Gastrocnemius medialis (tissue), 4 donors: ENCODE results near the gene IP6K3. TPM values are rescaled to one million over a fixed set of nuclear protein-coding genes. Genes with fewer than 3 reads are reported as not detected.

ENCODE experiments used
- ATAC-seq, 2 donors: fragments of 150-250 bp; one replicate each; pipeline ENCODE4 v1.9.1; 2016
- DNase-seq, 2 donors: peaks; one replicate each; pipeline ENCODE4 v3.0.0-alpha.2; 2019
- H3K27ac ChIP-seq, 4 donors: fragments of 200-600 bp; sonication (generic); 1 replicate in 1 of 4; 2 replicates in 3 of 4; pipeline ENCODE4 v1.5.1; 2016 to 2018; ENCODE audit warnings: mild to moderate bottlenecking in 2 of 4, moderate library complexity in 1 of 4
- H3K27me3 ChIP-seq, 3 donors: fragments of 200-600 bp; sonication (generic) in 2 of 3; 1 replicate in 1 of 3; 2 replicates in 2 of 3; pipeline versions ENCODE4 v1.5.1 to v1.6.0; 2016 to 2019; ENCODE audit warnings: mild to moderate bottlenecking in 1 of 3, moderate library complexity in 1 of 3
- H3K36me3 ChIP-seq, 2 donors: fragments of 200-600 bp; sonication (generic) in 1 of 2; one replicate each; pipeline ENCODE4 v1.5.1; 2017 to 2018
- H3K4me1 ChIP-seq, 2 donors: fragments of 200-600 bp; sonication (generic) in 1 of 2; one replicate each; pipeline ENCODE4 v1.5.1; 2016 to 2017; ENCODE audit warnings: mild to moderate bottlenecking in 2 of 2
- H3K4me3 ChIP-seq, 4 donors: fragments of 200-600 bp; sonication (generic) in 3 of 4; 1 replicate in 1 of 4; 2 replicates in 3 of 4; pipeline ENCODE4 v1.5.1; 2016 to 2019; ENCODE audit warnings: mild to moderate bottlenecking in 2 of 4
- H3K9me3 ChIP-seq, 3 donors: fragments of 200-600 bp; sonication (generic) in 2 of 3; 1 replicate in 1 of 3; 2 replicates in 2 of 3; pipeline ENCODE4 v1.5.1; 2016 to 2019
- POLR2A ChIP-seq, 2 donors: fragments of 450-650 bp; IDR thresholded peaks; one replicate each; pipeline ENCODE4 v1.6.1; 2017; ENCODE audit warnings: antibody characterized with exemption in 2 of 2, mild to moderate bottlenecking in 2 of 2, moderate library complexity in 2 of 2
- in situ Hi-C, 4 donors: fragments of 200-750 bp; cut with MboI; loops; one replicate each; pipeline versions ENCODE4 v1.15.0 to v1.8.0; 2017; ENCODE audit warnings: low sequenced_read_pairs in 4 of 4
- intact Hi-C: fragments of 100-400 bp; cut with DNase I; formaldehyde crosslinking; loops from one replicate; pipeline ENCODE4 v1.15.1; 2023; ENCODE audit warnings: low total_unique reads
- total RNA-seq, 4 donors: library from RNA; depleted of rRNA; stranded (reverse); fragments of >200 nt; gene quantifications; one replicate each; pipeline versions ENCODE4 v1.1.0 to v1.2.3, GENCODE V29; 2016
- TF ChIP-seq, protein P1 (sequence below), 5 experiments: fragments of 450-650 bp in 3 of 5; fragments of 200-600 bp in 2 of 5; sonication (generic) in 2 of 5; IDR thresholded peaks in 4 of 5; conservative IDR thresholded peaks in 1 of 5; 1 replicate in 4 of 5; 2 replicates in 1 of 5; pipeline ENCODE4 v1.5.1; 2016 to 2019; ENCODE audit warnings: antibody characterized with exemption in 5 of 5, mild to moderate bottlenecking in 3 of 5, moderate library complexity in 3 of 5

Gene IP6K3
- total RNA-seq, 4 donors from 2014 or later = 287 to 570 (median 348) TPM

DNA sequence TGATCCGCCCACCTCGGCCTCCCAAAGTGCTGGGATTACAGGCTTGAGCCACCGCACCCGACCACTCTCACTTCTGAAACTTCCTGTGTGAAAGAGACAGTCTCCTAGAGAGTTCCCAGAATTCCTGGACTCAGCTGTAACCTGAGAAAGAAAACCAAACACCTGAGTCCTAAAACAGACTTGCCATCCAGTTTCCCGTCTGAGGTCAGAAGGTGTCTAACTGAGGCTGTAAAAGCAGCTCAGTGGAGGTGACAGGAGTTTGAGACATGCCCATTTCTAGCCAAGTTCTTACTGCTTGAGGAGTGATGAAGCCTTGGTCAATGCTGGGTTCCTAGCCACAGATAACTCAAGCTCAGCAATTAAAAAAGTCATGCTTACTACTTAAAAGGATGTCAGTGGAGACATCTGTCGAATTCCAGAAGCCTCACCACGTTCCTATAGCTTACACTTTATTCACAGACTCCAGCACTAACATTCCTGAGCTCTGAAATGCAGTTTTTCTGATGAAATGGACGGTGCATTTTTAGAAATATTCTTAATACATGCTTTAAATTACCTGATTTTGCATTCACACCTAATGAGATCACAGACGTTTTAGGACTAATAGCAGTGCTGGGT is 41.3 kb downstream of the IP6K3 start:
- intact Hi-C loops = no loop called here
- TF ChIP-seq, protein P1, sequence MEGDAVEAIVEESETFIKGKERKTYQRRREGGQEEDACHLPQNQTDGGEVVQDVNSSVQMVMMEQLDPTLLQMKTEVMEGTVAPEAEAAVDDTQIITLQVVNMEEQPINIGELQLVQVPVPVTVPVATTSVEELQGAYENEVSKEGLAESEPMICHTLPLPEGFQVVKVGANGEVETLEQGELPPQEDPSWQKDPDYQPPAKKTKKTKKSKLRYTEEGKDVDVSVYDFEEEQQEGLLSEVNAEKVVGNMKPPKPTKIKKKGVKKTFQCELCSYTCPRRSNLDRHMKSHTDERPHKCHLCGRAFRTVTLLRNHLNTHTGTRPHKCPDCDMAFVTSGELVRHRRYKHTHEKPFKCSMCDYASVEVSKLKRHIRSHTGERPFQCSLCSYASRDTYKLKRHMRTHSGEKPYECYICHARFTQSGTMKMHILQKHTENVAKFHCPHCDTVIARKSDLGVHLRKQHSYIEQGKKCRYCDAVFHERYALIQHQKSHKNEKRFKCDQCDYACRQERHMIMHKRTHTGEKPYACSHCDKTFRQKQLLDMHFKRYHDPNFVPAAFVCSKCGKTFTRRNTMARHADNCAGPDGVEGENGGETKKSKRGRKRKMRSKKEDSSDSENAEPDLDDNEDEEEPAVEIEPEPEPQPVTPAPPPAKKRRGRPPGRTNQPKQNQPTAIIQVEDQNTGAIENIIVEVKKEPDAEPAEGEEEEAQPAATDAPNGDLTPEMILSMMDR (IDR thresholded peaks at IDR 0.05 in 4 of 5, conservative IDR thresholded peaks at IDR 0.05 in 1 of 5) = no peak
- no peak for TF ChIP-seq POLR2A (IDR thresholded peaks at IDR 0.05)

DNA sequence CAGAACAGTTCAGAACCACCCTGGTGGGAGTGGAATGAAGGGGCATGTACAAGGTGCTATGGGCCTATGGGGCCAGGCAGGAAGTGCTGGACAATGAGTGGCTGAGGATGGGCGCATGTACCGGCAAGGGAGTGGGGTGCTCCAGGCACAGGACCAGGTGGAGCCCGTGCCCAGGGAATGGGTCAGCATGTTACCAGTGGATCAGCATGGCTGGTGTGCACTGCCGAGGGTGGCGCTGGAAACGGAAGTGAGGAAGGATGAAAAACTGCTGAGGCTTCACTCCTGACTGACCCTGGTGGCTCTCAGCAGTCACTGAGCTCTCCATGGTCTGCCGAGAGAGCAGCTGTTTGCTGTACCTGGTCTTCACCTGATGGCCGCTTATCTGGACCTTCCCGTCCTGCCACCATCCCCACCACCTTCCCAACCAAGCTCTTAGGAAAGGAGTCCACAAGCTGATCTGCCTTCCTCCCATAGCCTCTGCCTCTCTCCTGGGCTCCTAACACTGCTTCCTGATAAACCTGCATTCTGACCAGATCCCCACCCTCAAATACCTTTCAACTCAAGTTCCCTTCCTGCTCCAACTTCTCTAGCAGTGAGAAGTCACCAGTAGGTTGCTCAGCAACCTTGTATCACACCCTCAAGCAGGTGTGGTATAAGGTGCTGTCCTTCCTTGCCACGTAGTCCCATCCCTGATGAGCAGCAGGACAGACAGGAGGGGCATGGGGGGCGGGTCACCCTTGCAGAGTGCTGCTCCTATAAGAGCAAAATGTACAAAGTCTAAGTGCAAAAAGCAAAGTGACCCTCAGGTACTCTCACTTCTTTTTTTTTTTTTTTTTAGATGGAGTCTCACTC is 42.3 kb downstream of the IP6K3 start:
- Histone ChIP-seq H3K27ac (no peak overlapping the region), H3K4me3 (no peak overlapping the region), H3K9me3 (no peaks in the 10 kb centered on the region), H3K27me3 (no peaks in the 10 kb centered on the region), H3K36me3 (peaks cover 0 to 23% of the 10 kb centered on the region in 2 donors), H3K4me1 (peaks cover 8 to 22% of the 10 kb centered on the region in 2 donors)
- TF ChIP-seq, protein P1 (IDR thresholded peaks at IDR 0.05 in 4 of 5, conservative IDR thresholded peaks at IDR 0.05 in 1 of 5) = no peak
- no peak for TF ChIP-seq POLR2A (IDR thresholded peaks at IDR 0.05)
- intact Hi-C loops = loop anchor here (5.0 kb wide), 1 partner anchor 72 kb away; no protein-coding TSS in a partner anchor
- in situ Hi-C loops = loop anchor here (5.0 to 10.0 kb wide), 3 partner anchors 70 to 120 kb away; partner anchors contain the start of gene BAK1 (in 1 of the 4)
- DNase-seq (no peak), ATAC-seq (no peak)

More for the DNA sequence above, 41.3 kb downstream of the IP6K3 start:
- Histone ChIP-seq H3K4me1 (peaks cover 8 to 22% of the 10 kb centered on the region in 2 donors), H3K27ac (no peak overlapping the region), H3K27me3 (no peaks in the 10 kb centered on the region), H3K9me3 (no peaks in the 10 kb centered on the region), H3K36me3 (peaks cover 0 to 23% of the 10 kb centered on the region in 2 donors), H3K4me3 (no peak overlapping the region)
- no peak for DNase-seq
- in situ Hi-C loops = loop anchor here in 3 of 4 donors (5.0 to 10.0 kb wide), 3 partner anchors 69 to 121 kb away; partner anchors contain the start of gene BAK1 (in 1 of the 3)
- no peak for ATAC-seq

DNA sequence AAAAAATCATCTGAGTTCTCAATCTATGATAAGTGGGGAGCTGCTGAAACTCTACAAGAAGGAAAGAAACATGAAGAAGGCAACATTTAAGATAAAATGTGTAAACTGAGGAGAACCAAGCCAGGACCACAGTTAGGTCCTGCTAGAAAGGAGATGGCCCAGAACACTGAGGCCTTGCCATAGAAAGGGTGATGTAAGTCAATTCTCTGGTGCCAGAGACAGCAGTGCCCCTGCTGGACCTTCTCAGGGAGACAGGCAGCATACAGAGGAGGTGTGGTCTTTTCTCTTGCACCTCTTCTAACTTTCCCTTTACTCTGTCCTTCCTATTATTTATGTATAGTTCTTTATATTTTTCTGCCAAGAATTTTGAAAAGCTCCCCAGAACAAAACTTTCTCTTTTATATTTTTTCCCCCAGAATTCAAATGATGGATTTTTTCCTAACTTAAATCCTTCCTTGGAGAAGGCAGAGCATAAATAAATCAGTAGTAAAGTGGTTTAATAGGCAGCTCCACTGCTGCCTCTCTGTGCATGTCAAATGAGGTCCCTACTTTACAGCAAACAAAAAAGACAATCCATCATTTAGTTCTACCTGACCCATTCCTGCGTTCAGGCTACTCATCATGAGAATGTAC is 44.2 kb downstream of the IP6K3 start:
- intact Hi-C loops (loop anchor here (5.0 kb wide), 1 partner anchor 70 kb away; no protein-coding TSS in a partner anchor), in situ Hi-C loops (loop anchor here in 3 of 4 donors (5.0 to 10.0 kb wide), 3 partner anchors 72 to 118 kb away; partner anchors contain the start of gene BAK1 (in 1 of the 3))
- Histone ChIP-seq H3K4me1 (peaks cover 13 to 25% of the 10 kb centered on the region in 2 donors), H3K4me3 (no peak overlapping the region), H3K27me3 (no peaks in the 10 kb centered on the region), H3K9me3 (no peaks in the 10 kb centered on the region), H3K36me3 (peaks cover 0 to 16% of the 10 kb centered on the region in 2 donors), H3K27ac (no peak overlapping the region)
- DNase-seq (peak in 1 of 2 donors; percentile 53), ATAC-seq (peak; percentile 62 to 78)
- TF ChIP-seq, protein P1 (IDR thresholded peaks at IDR 0.05 in 4 of 5, conservative IDR thresholded peaks at IDR 0.05 in 1 of 5) = peak; percentile 13 to 55 (median 41)
- no peak for TF ChIP-seq POLR2A (IDR thresholded peaks at IDR 0.05)

GRCh38 chr6:33700391-33701050 is 46.2 kb downstream of the IP6K3 start:
- intact Hi-C loops = loop anchor here (1.0 to 5.0 kb wide), 3 partner anchors 68 to 115 kb away; no protein-coding TSS in a partner anchor
- H3K36me3 ChIP-seq = peaks cover 0 to 17% of the 10 kb centered on the region in 2 donors
- no peaks in the 10 kb centered on the region for H3K27me3 ChIP-seq
- no peak for TF ChIP-seq POLR2A (IDR thresholded peaks at IDR 0.05)
- TF ChIP-seq, protein P1 (IDR thresholded peaks at IDR 0.05 in 4 of 5, conservative IDR thresholded peaks at IDR 0.05 in 1 of 5) = peak; percentile 23 to 77 (median 69)
- H3K4me3 ChIP-seq = no peak overlapping the region
- no peaks in the 10 kb centered on the region for H3K9me3 ChIP-seq
- DNase-seq (peak; percentile 58 to 61), ATAC-seq (peak; percentile 81)
- H3K4me1 ChIP-seq = peaks cover 21 to 40% of the 10 kb centered on the region in 2 donors
- peak overlapping the region in 3 of 4 donors; percentile 12 to 54 (median 35) for H3K27ac ChIP-seq
- in situ Hi-C loops = loop anchor here in 3 of 4 donors (5.0 to 10.0 kb wide), 3 partner anchors 74 to 116 kb away; partner anchors contain the start of gene BAK1 (in 1 of the 3)
